HL-60 (cell line): ENCODE data around the gene DCC.

Source experiments
- DNase-seq, 2 experiments: peaks; one replicate each; pipeline ENCODE4 v3.0.0-alpha.2; 2010 to 2020; ENCODE audit warnings: low read depth in 1 of 2, low spot score in 1 of 2
- H3K27ac ChIP-seq: fragments of 250-450 bp; sonication (Bioruptor Pico); replicated peaks from 2 replicates; pipeline ENCODE4 v1.5.1; 2020; ENCODE audit warnings: mild to moderate bottlenecking, moderate library complexity
- H3K27me3 ChIP-seq: fragments of 250-450 bp; sonication (Bioruptor Pico); 2 replicates; pipeline ENCODE4 v1.5.1; 2021; ENCODE audit warnings: mild to moderate bottlenecking, moderate library complexity; ENCODE audit not compliant: insufficient read depth, poor library complexity, severe bottlenecking
- H3K4me3 ChIP-seq: replicated peaks from 2 replicates; pipeline ENCODE4 v1.5.1; 2011; ENCODE audit warnings: mild to moderate bottlenecking, control low read depth, low read length; ENCODE audit not compliant: insufficient read depth
- CTCF ChIP-seq: IDR thresholded peaks from one replicate; pipeline ENCODE4 v1.5.1; 2011; ENCODE audit warnings: low read length, control low read depth, inconsistent platforms; ENCODE audit not compliant: insufficient read depth
- GABPA ChIP-seq: IDR thresholded peaks from 2 replicates; pipeline ENCODE4 v1.6.1; 2012; ENCODE audit warnings: low read depth
- POLR2AphosphoS5 ChIP-seq: IDR thresholded peaks from 2 replicates; pipeline ENCODE4 v1.6.1; 2012; ENCODE audit warnings: low read depth
- REST ChIP-seq: IDR thresholded peaks from 2 replicates; pipeline ENCODE4 v1.6.1; 2012; ENCODE audit warnings: low read depth; ENCODE audit not compliant: insufficient replicate concordance
- SPI1 ChIP-seq: IDR thresholded peaks from 2 replicates; pipeline ENCODE4 v1.6.1; 2012; ENCODE audit warnings: low read depth, mild to moderate bottlenecking, borderline replicate concordance

Gene DCC

GRCh38 chr18:52694804-52695203, 354.8 kb downstream of the DCC start:
- no peaks in the 10 kb centered on the region for H3K27me3 ChIP-seq
- H3K27ac ChIP-seq = no peak overlapping the region
- no peak for DNase-seq
- H3K4me3 ChIP-seq = no peak overlapping the region
- TF ChIP-seq CTCF = peak; percentile 9
- no peak for TF ChIP-seq POLR2AphosphoS5
- no peak for TF ChIP-seq SPI1
- TF ChIP-seq GABPA = no peak

DNA sequence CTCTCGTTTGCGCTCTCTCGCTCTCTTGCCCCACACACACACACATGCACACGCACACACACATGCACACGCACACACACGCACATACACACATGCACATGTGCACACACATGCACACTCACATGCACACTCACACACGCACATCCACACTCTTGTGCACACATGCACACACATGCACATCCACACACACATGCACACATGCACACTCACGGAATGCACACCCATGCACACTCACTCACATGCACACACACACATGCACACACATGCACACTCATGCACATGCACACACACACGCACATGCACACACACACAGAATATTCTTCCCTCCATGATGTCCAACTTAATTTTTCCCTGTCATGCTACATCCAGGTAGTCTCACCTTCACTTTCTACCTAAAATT, 360.1 kb downstream of the DCC start:
- TF ChIP-seq REST = no peak
- TF ChIP-seq CTCF = no peak
- TF ChIP-seq SPI1 = no peak
- no peak for TF ChIP-seq POLR2AphosphoS5
- no peak for TF ChIP-seq GABPA

GRCh38 chr18:52700816-52701215, 360.8 kb downstream of the DCC start:
- Histone ChIP-seq H3K4me3 (no peak overlapping the region), H3K27me3 (no peaks in the 10 kb centered on the region), H3K27ac (no peak overlapping the region)
- TF ChIP-seq POLR2AphosphoS5 (no peak), CTCF (no peak), GABPA (no peak), SPI1 (no peak), REST (no peak)
- DNase-seq = no peak

More for the DNA sequence above, 360.1 kb downstream of the DCC start:
- no peak overlapping the region for H3K27ac ChIP-seq
- H3K27me3 ChIP-seq = no peaks in the 10 kb centered on the region
- no peak overlapping the region for H3K4me3 ChIP-seq
- DNase-seq = no peak

- TF ChIP-seq GABPA = no peak
- TF ChIP-seq SPI1 = no peak
- TF ChIP-seq CTCF = no peak
- no peak for TF ChIP-seq REST
- no peak for TF ChIP-seq POLR2AphosphoS5
- DNase-seq = no peak
- Histone ChIP-seq H3K27me3 (no peaks in the 10 kb centered on the region), H3K27ac (no peak overlapping the region), H3K4me3 (no peak overlapping the region)
Measured at GRCh38 chr18:52701219-52701935, 361.4 kb downstream of the DCC start.
